ENCODE data around the gene ALG3.
A peak's percentile ranks its signal among the peaks of the same experiment; 100 is the strongest.

Gene ALG3

DNA sequence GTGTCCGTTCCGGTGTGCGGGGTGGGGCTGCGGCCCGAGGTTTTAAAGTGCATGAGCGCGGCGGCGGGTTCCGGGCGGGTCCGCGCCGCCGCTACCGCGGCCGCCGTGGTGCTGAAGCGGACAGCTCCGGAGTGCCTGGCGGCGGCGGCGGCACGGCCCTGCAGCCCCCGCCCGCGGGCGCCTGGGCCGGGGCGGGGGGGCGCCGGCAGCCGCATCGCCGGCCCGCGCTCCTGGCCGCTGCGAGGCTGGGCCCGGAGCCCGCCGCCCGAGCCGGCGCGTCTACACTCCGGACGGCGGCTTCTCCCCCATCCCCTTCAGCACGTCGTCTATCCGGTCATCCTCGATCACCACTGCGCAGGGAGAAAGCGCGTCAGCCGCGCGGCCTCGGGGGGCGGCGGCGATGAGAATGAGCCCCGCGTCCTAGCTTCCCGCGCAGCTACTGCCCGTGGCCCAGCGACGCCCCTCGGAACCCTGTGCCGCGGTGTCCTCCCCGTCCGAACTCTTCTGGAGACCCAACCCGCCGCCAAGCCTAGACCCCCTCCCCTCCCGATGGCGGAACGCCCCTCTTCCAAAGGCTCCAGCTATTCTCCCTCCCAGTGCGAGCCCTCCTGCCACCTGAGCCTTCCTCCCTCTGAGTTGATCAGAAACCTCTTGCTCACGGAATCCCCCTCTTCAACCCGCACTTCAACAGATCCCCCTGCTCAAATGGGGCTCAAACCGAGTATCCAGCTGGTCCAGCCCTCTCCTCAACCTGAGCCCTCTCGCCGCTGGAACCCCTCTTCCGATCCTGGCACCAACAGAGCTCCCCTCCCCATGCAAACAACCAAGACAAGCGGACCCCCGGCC lies 11.3 kb upstream of the ALG3 start:
- DNase-seq (ENCODE audit: low spot score), result peak; percentile 75

DNA sequence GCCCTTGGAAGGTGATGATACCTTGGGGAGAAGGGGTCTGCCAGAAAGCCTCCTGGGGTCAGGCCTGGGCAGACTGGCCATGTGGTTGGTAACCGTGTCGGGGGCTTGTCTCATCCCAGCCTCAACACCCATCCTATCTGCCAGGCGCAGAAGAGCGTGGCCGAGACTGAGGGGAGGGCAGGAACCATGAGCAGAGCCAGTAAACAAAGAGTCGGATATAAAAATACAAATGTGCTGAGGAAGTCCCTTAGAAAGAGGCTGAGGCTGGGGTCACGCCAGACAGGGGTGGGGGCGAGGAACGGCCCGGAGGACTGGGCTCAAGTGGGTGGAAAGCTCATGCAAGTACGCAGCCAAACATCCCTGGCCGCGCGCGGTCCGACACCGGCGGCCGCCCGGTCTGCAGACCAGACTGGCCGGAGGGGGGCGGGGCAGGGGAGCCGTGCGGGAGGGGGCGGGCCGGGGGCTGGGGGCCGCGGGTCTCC lies 10.7 kb upstream of the ALG3 start:
- no peak for DNase-seq (ENCODE audit: low spot score)

DNA sequence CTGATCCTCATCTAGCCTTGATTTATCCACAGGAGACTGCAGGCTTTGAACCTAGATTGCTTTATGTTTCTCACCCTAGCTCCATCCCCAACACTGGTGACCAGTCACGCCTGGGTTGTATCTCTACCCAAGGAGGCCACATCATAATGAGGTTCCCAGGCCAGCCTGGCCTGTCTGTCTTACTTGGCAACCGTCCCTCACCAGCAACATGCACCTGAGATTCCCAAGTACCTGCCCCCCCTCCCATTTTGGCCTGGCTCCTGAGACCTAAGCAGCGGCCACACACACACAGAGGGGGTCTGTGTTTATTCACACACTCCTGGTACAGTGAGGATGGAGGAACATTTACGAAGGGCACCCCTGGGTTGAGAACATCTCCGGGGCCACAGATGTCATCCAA lies 10.2 kb upstream of the ALG3 start:
- no peak for DNase-seq (ENCODE audit: low spot score)

DNA sequence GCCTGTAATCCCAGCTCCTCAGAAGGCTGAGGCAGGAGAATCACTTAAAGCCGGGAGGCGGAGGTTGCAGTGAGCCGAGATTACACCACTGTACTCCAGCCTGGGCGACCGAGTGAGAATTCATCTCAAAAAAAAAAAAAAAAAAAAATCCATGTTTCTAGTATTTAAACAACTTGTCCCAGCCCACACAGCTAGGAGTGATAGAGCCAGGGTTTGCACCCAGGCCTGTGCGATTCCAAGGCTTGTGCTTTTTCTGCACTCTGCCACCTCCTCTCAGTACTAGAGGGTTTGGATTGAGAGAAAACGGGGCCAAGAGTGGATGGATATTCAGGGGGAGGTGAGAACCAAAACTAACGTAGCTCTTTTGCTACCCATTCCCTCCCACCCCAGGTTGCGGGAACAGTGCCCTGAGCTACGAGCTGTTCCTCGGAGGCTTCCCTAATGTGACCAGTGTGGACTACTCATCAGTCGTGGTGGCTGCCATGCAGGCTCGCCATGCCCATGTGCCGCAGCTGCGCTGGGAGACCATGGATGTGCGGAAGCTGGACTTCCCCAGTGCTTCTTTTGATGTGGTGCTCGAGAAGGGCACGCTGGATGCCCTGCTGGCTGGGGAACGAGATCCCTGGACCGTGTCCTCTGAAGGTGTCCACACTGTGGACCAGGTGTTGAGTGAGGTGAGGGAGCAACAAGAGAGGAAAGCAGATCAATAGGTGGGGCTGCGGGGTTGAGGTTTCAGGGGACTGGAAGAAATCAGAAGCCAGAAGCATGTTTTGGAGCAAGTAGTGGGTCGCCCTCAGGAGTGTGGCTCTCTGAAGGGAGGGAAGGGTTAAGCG lies 8.5 kb upstream of the ALG3 start:
- no peak for DNase-seq (ENCODE audit: low spot score)

DNA sequence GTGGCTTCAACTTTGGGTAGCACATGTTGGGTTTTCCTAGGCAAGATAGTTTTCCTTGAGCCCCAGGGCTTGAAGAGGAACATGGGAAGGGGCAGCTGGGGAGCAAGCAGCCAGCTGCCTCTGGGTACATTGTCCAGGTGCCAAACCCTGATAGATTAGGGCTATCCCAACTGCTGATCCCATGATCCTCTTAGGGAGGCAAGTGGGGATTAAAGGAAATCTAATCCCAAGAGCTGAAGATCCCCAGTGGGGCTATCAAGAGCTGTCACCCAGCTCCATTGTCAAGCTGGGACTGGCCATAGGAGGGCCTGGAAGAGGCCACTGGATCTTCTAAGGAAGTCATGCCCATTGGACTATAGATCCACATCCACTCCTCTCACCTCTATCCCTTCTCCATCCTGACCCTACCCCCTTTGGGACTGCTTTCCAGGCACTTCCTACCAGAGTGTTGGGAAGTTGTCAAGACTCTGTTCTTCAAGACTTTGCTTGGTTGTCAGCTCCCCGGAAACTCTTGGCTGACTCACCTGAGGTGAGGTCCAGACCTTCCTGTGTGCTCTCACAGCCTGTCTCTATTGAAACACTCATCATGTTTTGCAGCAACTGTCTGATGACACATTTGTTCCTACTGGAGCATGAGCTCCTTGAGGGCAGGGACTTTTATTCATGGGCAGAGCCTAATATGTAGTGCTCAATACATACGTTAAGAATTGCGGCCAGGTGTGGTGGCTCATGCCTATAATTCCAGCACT lies 6.7 kb upstream of the ALG3 start:
- no peak for DNase-seq (ENCODE audit: low spot score)

DNA sequence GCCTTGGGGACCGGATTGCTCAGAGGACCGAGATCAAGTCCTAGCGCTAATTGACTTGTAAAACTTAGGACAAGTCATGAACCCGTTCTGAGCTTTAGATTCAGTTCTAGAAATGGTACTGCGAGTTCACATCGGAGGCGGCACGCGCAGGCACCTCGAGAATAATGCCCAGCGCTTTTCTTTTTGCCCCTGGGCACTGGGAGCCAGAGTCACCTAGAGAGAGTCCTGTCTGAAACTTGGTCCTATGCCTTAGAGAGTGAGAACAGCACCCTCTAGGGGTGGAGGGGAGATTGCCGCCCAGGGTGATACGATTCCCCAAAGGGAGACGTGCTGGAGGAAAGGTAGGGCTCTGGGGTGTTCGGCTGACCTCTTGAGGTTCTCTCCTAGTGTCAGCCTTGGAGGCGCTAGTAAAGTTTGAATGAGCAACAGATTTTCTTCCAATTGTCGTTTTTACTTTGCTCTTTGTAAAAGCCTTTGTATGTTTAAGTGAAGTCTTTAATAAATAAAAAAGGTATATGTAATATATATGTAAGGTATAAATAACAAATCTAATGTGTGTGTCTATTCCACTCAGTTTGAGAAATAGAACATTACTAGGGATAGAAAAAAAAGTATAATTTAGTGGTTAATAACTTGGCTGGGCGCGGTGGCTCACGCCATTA lies 1.5 kb upstream of the ALG3 start:
- peak; percentile 88 for DNase-seq (ENCODE audit: low spot score)

DNA sequence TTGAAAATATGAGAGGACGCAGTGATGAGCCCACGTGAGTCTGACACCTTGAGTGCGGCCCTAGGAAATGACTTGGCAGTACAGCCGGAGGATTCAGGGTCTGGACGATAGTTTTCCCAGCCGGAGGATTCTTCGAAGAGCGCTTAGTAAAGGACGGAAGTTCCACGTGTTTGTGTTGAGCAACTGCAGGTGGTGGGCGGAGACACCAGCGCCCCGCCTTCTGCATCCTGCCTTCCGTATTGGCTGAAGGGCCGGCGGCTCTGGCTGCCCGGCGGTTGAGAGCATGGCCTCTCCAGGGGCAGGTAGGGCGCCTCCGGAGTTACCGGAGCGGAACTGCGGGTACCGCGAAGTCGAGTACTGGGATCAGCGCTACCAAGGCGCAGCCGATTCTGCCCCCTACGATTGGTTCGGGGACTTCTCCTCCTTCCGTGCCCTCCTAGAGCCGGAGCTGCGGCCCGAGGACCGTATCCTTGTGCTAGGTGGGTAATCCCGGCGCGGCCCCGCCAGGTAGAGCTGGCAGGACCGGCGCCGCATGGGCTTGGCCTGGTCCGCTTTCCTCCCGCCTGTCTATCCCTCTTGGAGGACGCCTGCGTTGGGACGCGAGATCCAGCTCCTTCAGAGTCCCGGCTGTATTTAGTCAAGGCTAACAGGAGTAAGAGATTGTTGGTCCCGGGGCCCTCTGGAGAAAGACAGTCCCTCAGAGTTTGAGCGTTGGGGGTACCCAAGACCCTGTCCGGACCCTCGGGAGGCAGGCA lies 827 bp upstream of the ALG3 start, which contains the start of gene EEF1AKMT4:
TSS of gene EEF1AKMT4 (plus strand) at position 261 of the 755 bp plus-strand sequence. CDS start at position 284, 23 bp downstream.
- peak; percentile 94 for DNase-seq (ENCODE audit: low spot score)

DNA sequence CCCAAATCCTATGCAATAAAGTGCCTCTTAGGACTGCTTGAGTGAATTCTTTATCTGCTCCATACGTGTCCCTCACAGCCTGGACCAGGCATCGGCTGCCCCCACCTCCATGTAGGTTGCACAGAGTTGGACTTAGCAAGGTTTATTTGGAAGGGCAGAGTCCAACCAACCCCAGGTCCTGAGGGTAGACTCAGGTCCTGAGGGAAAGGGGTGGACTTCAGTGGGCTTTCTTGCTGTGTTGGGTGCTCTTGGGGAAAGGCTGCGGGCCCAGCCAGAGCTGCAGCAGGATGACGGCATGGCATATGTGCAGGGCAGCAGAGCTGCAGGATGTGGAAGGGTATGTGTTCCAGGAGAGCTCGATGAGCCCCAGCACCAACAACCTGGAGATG lies 6.5 kb downstream of the ALG3 start:
- no peak for DNase-seq (ENCODE audit: low spot score)

DNA sequence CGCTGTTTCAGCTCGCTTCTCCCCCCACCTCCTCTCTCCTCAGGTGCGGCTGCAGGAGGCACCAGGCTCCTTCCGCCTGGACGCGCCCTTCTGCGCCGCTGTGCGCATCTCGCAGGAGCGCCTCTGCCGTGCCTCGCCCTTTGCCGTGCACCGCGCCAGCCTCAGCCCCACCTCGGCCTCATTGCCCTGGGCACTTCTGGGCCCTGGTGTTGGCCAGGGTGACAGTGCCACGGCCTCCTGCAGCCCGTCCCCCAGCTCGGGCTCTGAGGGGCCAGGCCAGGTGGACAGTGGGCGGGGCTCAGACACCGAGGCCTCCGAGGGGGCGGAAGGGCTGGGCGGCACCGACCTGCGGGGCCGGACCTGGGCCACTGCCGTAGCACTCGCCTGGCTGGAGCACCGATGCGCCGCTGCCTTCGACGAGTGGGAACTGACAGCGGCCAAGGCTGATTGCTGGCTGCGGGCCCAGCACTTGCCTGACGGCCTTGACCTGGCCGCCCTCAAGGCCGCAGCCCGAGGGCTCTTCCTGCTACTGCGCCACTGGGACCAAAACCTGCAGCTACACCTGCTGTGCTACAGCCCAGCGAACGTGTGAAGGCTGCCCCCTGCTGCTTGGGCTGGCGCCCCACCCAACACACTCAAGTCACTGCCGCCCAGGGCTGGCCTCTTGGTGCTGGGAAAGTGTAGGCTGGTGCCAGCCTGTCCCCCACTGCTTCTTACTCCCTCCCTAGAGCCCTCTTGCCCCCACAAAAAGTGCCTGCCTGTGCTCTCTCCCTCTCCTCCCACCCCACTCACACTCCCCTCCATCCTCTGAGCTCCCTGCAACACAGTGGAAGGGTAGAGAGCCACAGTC lies 7.1 kb downstream of the ALG3 start:
- DNase-seq (ENCODE audit: low spot score), result no peak

DNA sequence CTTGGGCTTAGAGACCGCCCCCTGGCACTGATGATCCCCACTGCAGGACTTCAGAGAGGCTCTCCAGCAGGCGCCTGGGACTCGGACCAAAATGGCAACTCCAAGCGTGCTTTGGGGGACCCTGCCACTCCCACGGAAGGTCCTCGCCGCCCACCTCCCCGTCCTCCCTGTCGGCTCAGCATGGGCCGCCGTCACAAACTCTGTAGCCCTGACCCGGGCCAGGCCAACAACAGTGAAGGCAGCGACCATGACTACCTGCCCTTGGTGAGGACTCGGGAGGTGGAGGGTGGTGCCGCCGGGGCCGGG lies 7.7 kb downstream of the ALG3 start:
- DNase-seq (ENCODE audit: low spot score), result no peak

DNA sequence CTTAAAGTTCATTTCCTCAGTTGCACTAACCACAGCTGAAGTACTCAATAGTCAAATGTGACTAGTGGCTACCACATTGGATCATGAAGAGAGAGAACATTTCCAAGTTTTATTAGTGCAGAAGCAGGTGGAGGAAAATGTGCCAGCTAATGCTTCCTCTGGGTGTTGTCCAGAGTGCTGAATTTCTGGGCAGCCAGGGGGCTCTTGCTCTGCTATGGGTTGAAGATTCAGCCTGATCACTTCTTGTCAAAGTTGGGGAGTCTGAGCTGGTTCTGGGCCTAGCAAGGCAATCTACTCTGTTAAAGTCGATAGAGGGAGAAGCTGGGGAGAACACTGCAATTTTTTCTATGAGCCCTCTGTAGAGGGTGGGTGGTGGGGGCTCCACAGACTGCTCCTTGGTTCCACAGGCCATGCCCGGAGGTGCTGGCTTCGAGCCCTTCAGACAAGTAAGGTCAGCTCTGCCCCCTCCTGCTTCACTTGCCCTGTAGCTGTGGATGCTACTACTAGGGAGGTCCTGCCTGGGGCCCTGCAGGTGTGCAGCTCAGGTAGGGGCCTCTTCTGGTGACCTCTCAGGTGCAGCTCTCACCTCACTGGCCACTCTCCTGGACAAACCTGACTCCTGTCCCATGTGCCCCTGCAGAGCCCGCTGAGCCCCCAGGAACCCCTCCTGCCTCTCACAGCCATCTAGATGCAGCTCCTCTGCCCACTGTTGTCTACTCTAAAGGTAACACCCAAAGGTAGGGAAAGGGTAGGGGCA lies 8.2 kb downstream of the ALG3 start:
- DNase-seq (ENCODE audit: low spot score), result no peak

DNA sequence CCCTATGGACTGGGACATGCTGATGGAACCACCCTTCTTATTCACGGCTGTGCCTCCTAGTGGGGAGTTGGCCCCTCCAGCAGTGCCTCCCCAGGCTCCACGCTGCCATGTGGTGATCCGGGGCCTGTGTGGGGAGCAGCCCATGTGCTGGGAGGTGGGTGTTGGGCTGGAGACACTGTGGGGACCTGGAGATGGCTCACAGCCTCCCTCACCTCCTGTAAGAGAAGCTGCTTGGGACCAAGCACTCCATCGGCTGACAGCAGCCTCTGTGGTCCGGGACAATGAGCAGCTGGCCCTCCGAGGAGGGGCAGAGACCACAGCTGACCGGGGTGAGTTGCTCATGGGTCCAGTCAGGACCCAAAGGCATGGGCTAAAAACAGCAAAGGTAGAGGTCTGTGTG lies 9.1 kb downstream of the ALG3 start:
- no peak for DNase-seq (ENCODE audit: low spot score)

DNA sequence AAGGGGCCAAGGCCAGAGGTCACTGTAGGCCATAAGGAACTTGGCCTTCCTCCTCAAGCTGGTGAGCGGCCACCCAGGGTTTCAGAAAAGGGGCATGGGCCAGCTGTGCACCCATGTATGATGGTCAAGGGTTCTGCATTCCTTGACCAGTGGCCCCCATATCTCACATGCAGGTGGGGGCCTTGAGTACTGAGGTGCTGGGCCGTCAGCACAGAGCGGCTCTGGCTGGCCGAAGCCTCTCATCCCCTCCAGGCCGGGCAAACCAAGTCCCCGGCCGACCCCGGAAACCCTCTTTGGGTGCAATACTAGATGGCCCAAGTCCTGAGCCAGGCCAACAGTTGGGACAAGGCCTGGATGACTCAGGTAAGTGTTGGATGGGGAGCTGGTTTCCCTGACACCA lies 9.5 kb downstream of the ALG3 start:
- no peak for DNase-seq (ENCODE audit: low spot score)

DNA sequence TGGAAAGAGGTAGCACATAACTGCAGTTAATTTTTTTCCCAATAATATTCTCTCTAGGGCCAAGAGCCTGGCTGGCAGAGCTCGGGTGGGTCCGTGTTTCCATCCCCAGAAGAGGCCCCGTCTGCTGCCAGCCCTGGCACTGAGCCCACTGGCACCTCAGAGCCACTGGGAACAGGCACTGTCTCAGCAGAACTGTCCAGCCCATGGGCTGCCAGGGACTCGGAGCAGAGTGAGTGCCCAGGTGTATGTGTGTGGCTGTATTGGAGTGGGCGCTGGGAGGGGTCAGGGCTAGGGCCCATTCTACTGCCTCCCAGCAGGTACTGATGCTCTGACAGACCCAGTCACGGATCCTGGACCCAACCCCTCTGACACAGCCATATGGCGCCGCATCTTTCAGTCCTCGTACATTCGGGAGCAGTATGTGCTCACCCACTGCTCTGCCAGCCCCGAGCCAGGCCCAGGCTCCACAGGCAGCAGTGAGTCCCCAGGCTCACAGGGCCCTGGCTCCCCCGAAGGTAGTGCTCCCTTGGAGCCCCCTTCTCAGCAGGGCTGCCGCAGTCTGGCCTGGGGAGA lies 10.4 kb downstream of the ALG3 start:
- no peak for DNase-seq (ENCODE audit: low spot score)

DNA sequence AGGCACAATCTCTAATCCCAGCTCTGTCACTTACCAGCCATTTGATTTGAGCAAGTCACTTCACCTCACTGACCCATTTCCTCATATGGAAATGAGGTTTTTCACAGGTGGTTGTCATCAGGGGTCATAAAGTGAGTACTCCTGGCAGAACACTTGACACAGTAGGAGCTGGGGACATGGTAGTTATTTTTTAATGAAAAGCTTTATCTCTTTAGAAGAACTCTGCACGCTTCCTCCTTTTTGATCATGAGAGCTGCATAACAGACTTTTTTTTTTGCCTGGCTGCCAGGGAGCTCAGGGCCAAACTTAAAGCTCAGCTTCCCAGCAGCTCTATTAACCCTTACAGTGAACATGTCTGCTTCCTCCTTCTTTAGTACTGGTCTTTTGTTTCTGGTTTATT lies 11.0 kb downstream of the ALG3 start:
- DNase-seq (ENCODE audit: low spot score), result no peak

DNA sequence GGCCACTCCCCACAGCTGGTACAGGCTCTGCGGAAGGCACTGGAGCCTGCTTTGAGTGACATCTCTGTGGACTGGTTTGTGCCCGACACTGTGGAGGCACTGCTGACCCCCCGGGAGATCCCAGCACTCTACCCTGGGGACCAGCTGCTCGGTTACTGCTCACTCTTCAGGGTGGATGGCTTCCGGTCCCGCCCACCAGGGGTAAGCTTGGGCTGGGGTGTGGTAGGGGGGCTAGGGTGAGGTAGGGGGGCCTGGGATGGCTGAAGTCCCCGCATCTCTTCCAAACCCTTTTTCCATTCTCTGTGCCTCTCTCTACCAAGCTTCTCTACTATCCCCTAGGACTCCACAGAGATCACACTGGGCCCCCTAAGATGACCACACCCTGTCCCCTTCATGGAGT lies 11.6 kb downstream of the ALG3 start:
- no peak for DNase-seq (ENCODE audit: low spot score)

DNA sequence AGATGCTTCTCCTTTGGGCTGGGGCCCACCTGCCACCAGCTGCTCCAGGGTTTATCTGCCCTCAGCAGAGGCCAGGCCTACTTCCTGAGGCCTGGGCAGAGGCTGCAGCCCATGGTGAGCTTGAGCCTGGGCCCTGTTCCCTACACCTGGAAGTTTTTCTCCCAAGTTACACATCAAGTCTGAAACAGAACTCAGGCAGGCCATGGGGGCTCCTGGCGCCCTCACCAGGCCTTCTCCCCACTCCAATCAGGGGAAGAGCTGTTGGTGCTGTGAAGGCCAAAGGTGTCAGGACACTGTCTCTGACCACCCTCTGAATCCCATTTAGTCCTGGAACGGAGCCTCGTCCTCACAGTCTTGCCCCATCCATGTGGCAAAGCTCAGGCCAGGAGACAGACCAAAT lies 12.1 kb downstream of the ALG3 start:
- no peak for DNase-seq (ENCODE audit: low spot score)

DNA sequence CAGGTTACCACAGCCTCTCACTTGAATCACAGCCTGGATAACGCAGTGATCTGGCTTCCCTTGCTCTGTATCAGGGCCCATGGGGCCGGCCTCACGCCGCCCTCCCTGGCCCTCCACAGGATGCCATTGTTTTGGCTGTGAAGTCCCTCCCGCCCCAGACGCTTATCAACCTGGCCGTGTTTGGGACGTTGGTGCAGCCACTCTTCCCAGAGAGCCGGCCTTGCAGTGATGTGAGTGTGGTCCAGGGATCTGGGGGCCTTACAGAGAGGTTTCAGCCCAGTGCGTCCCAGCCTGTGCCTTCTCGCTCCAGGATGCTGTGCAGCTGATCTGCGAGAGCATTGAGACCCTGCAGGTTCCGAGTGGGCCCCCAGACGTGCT lies 12.7 kb downstream of the ALG3 start:
- no peak for DNase-seq (ENCODE audit: low spot score)

DNA sequence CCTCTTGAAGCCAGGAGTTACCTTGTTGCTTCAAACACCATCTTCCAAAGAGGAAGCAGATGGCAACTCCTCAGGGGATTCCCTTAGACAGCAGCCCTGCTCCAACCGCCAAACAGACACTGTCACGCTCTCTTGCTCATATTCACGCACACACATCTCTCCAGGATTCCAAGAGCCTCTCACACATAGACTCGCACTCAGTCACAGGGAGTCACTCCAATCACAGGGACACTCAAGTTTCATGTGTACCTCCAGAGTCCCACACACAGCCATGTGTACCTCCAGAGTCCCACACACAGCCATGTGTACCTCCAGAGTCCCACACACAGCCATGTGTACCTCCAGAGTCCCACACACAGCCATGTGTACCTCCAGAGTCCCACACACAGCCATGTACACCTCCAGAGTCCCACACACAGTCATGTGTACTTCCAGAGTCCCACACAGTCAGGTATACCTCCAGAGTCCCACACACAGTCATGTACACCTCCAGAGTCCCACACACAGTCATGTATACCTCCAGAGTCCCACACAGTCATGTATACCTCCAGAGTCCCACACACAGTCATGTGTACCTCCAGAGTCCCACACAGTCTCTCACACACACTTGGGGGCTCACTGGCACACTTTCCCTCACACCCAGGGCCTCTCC lies 13.3 kb downstream of the ALG3 start:
- no peak for DNase-seq (ENCODE audit: low spot score)

All from germinal center (tissue), 1 donor.